BLaER1 (cell line): ENCODE measurements around the gene CHST15.

Experiments
- H3K27ac ChIP-seq: shearing (Covaris generic); formaldehyde crosslinking; 2 replicates; pipeline ENCODE4 v1.8.1; 2022
- H3K27me3 ChIP-seq: shearing (Covaris generic); formaldehyde crosslinking; 2 replicates; pipeline ENCODE4 v1.8.1; 2022
- H3K36me3 ChIP-seq: shearing (Covaris generic); formaldehyde crosslinking; 2 replicates; pipeline ENCODE4 v1.8.1; 2022
- H3K4me1 ChIP-seq: shearing (Covaris generic); formaldehyde crosslinking; 2 replicates; pipeline ENCODE4 v1.8.1; 2022
- H3K4me2 ChIP-seq: shearing (Covaris generic); formaldehyde crosslinking; 2 replicates; pipeline ENCODE4 v1.8.1; 2022
- H3K4me3 ChIP-seq: shearing (Covaris generic); formaldehyde crosslinking; 2 replicates; pipeline ENCODE4 v1.8.1; 2022
- H3K9ac ChIP-seq: shearing (Covaris generic); formaldehyde crosslinking; 2 replicates; pipeline ENCODE4 v1.8.1; 2022
- H3K9me3 ChIP-seq: shearing (Covaris generic); formaldehyde crosslinking; 2 replicates; pipeline ENCODE4 v1.8.1; 2022
- H4K20me1 ChIP-seq: shearing (Covaris generic); formaldehyde crosslinking; 2 replicates; pipeline ENCODE4 v1.8.1; 2022
- Cebpa-rat ChIP-seq: shearing (Covaris generic); IDR thresholded peaks from 2 replicates; pipeline ENCODE4 v1.8.1; 2022

CHST15 gene

GRCh38 chr10:124083740-124084397 is 9.5 kb downstream of the CHST15 start:
- H3K4me1 ChIP-seq: peaks cover 99% of the 10 kb centered on the region
- peak overlapping the region; percentile 79 for H3K9ac ChIP-seq
- peak overlapping the region; percentile 61 for H3K4me3 ChIP-seq
- peak overlapping the region; percentile 94 for H3K27ac ChIP-seq
- TF ChIP-seq Cebpa-rat: no peak
- H3K36me3 ChIP-seq: peaks cover 29% of the 10 kb centered on the region
- peaks cover 11% of the 10 kb centered on the region for H4K20me1 ChIP-seq
- no peaks in the 10 kb centered on the region for H3K27me3 ChIP-seq
- no peaks in the 10 kb centered on the region for H3K9me3 ChIP-seq
- H3K4me2 ChIP-seq: peak overlapping the region; percentile 99

- TF ChIP-seq Cebpa-rat: no peak
- Histone ChIP-seq H3K27ac (peak overlapping the region; percentile 94), H3K9ac (peak overlapping the region; percentile 79), H4K20me1 (peaks cover 5% of the 10 kb centered on the region; the same call in 1 of the 2 replicates), H3K36me3 (peaks cover 22% of the 10 kb centered on the region), H3K9me3 (no peaks in the 10 kb centered on the region), H3K4me3 (peak overlapping the region; percentile 61), H3K4me2 (peak overlapping the region; percentile 99), H3K4me1 (peaks cover 99% of the 10 kb centered on the region), H3K27me3 (no peaks in the 10 kb centered on the region)
These were observed 10.2 kb downstream of the CHST15 start for GRCh38 chr10:124083047-124083739.

- Histone ChIP-seq H4K20me1 (no peaks in the 10 kb centered on the region), H3K4me1 (peaks cover 99% of the 10 kb centered on the region), H3K27me3 (no peaks in the 10 kb centered on the region), H3K9ac (peak overlapping the region; percentile 78), H3K36me3 (peaks cover 18% of the 10 kb centered on the region; the same call in 1 of the 2 replicates), H3K27ac (peak overlapping the region; percentile 94), H3K9me3 (no peaks in the 10 kb centered on the region), H3K4me3 (no peak overlapping the region), H3K4me2 (peak overlapping the region; percentile 99)
- no peak for TF ChIP-seq Cebpa-rat
These were observed 10.8 kb downstream of the CHST15 start for GRCh38 chr10:124082555-124082954.

GRCh38 chr10:124081547-124082140 is 11.8 kb downstream of the CHST15 start:
- no peaks in the 10 kb centered on the region for H4K20me1 ChIP-seq
- H3K4me1 ChIP-seq: peaks cover 100% of the 10 kb centered on the region
- H3K4me3 ChIP-seq: peak overlapping the region; percentile 19; the same call in 1 of the 2 replicates
- TF ChIP-seq Cebpa-rat: no peak
- H3K9me3 ChIP-seq: no peaks in the 10 kb centered on the region
- peak overlapping the region; percentile 78 for H3K9ac ChIP-seq
- peaks cover 18% of the 10 kb centered on the region; the same call in 1 of the 2 replicates for H3K36me3 ChIP-seq
- H3K27ac ChIP-seq: peak overlapping the region; percentile 94
- H3K27me3 ChIP-seq: no peaks in the 10 kb centered on the region
- peak overlapping the region; percentile 99 for H3K4me2 ChIP-seq

GRCh38 chr10:124079864-124080263 is 13.5 kb downstream of the CHST15 start:
- Histone ChIP-seq H3K4me3 (peak overlapping the region; percentile 19), H3K9me3 (no peaks in the 10 kb centered on the region), H3K27ac (peak overlapping the region; percentile 94), H3K9ac (peak overlapping the region; percentile 78), H4K20me1 (no peaks in the 10 kb centered on the region), H3K4me2 (peak overlapping the region; percentile 99), H3K27me3 (no peaks in the 10 kb centered on the region), H3K4me1 (peaks cover 100% of the 10 kb centered on the region), H3K36me3 (peaks cover 11% of the 10 kb centered on the region; the same call in 1 of the 2 replicates)
- TF ChIP-seq Cebpa-rat: no peak

- H3K9ac ChIP-seq: peak overlapping the region; percentile 78
- H3K4me1 ChIP-seq: peaks cover 100% of the 10 kb centered on the region
- H3K4me2 ChIP-seq: peak overlapping the region; percentile 99
- H3K27me3 ChIP-seq: no peaks in the 10 kb centered on the region
- peak overlapping the region; percentile 22; the same call in 1 of the 2 replicates for H3K4me3 ChIP-seq
- peaks cover 13% of the 10 kb centered on the region for H3K36me3 ChIP-seq
- peak overlapping the region; percentile 94 for H3K27ac ChIP-seq
- H4K20me1 ChIP-seq: no peaks in the 10 kb centered on the region
- TF ChIP-seq Cebpa-rat: no peak
- H3K9me3 ChIP-seq: no peaks in the 10 kb centered on the region
These were observed 14.7 kb downstream of the CHST15 start for GRCh38 chr10:124078714-124079113.

- Histone ChIP-seq H3K27ac (peak overlapping the region; percentile 94), H3K4me3 (peak overlapping the region; percentile 43), H4K20me1 (no peaks in the 10 kb centered on the region; the same call in 1 of the 2 replicates), H3K9ac (peak overlapping the region; percentile 78), H3K27me3 (no peaks in the 10 kb centered on the region), H3K36me3 (peaks cover 17% of the 10 kb centered on the region), H3K4me1 (peaks cover 100% of the 10 kb centered on the region), H3K4me2 (peak overlapping the region; percentile 99), H3K9me3 (no peaks in the 10 kb centered on the region)
- TF ChIP-seq Cebpa-rat: no peak
These were observed 15.4 kb downstream of the CHST15 start for GRCh38 chr10:124078028-124078427.

GRCh38 chr10:124077208-124077993 is 16.0 kb downstream of the CHST15 start:
- peak overlapping the region; percentile 94 for H3K27ac ChIP-seq
- peak overlapping the region; percentile 43 for H3K4me3 ChIP-seq
- no peaks in the 10 kb centered on the region for H3K27me3 ChIP-seq
- peaks cover 13% of the 10 kb centered on the region for H3K36me3 ChIP-seq
- no peak for TF ChIP-seq Cebpa-rat
- no peaks in the 10 kb centered on the region for H3K9me3 ChIP-seq
- peaks cover 5% of the 10 kb centered on the region; the same call in 1 of the 2 replicates for H4K20me1 ChIP-seq
- peak overlapping the region; percentile 99 for H3K4me2 ChIP-seq
- H3K9ac ChIP-seq: peak overlapping the region; percentile 78
- peaks cover 100% of the 10 kb centered on the region for H3K4me1 ChIP-seq

- Histone ChIP-seq H3K27me3 (no peaks in the 10 kb centered on the region), H3K4me3 (peak overlapping the region; percentile 36), H4K20me1 (peaks cover 12% of the 10 kb centered on the region; the same call in 1 of the 2 replicates), H3K4me2 (peak overlapping the region; percentile 99), H3K9ac (peak overlapping the region; percentile 73), H3K4me1 (peaks cover 100% of the 10 kb centered on the region), H3K36me3 (peaks cover 6% of the 10 kb centered on the region), H3K27ac (peak overlapping the region; percentile 87), H3K9me3 (no peaks in the 10 kb centered on the region)
- no peak for TF ChIP-seq Cebpa-rat
These were observed 17.2 kb downstream of the CHST15 start for GRCh38 chr10:124076148-124076733.
